GM18867 (cell line): ENCODE results near the gene ZNF664.

Experiments used
- ATAC-seq: cut with Tn5 transposase; IDR thresholded peaks from one replicate; pipeline ENCODE4 v1.9.1; 2021; ENCODE audit warnings: mild to moderate bottlenecking, moderate library complexity; ENCODE audit not compliant: unreplicated experiment

The ZNF664 gene

DNA sequence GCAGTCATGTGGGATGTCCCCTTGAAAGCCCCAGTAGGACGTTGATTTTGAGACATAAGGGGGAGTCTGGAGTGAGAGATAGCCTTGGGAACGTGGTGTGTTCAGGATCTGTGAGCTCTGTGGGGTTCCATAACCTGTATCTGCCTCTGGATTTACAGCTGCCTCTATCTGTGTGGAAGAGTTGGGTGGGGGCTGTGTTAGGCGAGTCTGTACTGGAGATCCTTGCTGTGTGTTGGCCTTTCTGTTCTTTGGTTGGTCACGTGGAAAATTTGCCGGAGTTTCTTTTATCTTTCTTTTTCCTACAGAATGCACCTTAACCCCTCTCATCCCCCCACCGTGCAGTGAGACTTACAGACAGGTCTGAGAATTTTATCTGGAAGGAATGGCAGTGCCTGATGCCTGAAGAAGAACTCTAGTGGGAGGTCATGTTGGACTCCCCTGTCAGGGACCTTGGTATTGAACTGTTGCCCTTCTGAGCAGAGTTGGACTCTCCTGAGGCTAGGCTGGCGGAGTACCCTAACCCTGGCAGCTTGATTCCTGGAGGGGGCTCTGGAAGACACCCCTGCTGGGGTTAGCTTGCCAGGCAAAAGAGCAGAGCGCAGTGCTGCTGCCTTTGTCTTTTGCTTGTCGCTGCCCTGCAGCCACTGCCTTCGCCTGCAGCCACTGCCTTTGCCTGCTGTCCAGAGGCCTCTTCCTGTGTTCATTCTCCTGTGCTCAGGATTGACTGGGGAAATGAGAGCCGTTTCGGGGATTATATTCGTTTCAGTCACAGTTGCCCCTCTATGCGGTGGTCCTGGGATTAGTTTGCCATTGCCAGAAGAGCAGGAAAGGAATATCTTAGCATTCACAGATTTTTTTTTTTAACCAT is 34.1 kb downstream of the ZNF664 start:
- ATAC-seq, result no peak

DNA sequence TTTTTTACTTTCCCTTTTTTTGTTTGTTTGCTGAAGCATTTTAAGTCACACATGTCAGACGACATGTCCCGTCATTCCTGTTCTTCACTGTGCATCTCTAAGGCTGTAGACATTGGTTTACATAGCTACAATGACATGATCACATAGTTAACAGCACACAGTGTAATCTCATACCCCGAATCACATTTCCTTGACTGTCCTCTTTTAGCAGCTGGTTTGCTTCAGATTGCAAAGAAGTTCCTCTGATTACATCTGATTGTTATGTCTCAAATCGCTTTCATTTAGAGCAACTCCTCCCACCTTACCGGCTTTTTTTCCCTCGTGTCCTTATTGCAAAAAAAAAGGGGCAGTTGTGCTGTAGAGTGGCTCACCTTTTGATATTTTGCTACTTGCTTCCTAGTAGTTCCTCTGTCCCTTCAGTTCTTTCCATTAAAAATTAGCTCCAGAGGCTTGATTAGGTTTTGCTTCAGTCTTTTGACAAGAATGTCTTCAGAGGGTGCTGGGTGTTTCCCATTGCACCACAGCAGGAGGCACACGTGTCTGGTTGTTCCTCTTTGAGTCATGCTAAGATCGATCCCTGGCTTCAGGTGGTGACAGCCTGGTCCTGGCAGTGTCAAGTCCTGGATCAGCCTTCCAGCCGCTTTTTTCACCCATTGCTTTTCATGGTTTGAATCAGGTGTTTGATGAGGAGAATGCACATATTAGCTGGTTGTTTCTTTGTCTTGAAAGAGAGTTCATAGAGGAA is 35.0 kb downstream of the ZNF664 start:
- no peak for ATAC-seq

DNA sequence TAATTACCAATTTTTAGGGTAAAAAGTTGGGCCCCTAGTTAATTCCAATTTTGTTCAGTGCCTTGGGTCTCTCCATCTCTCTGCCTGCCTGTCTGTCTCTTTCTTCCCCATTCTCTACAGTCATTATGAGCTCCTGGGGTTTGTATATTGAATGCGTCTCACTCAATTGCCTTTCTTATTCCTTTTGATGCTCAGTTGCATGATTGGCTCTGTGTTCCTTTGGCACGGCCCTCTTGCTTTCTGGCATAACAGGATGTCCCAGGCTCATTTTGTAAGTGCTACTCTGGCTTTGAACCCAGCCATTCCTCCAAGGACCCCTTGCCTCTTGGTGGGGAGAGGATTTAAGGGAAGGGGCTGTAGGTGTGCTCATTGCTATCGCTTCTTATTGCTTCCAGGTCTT is 35.6 kb downstream of the ZNF664 start:
- no peak for ATAC-seq

DNA sequence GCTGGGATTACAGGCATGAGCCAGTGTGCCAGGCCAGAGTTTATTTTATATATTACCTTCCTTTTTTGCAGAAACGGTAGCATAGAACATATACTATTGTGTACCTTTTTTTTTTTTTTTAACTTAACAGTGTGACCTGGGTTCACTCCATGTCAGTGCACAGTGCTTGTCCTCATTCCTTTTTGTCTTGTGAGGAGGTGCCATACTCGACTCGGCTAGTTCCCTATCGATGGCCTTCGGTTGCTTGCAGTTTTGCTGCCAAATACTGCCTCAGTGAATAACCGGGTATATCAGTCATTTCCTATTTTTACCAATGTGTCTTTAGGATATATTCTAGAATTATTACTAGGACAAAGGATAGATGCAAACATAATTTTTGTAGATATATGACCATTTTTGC is 36.8 kb downstream of the ZNF664 start:
- ATAC-seq, result no peak

DNA sequence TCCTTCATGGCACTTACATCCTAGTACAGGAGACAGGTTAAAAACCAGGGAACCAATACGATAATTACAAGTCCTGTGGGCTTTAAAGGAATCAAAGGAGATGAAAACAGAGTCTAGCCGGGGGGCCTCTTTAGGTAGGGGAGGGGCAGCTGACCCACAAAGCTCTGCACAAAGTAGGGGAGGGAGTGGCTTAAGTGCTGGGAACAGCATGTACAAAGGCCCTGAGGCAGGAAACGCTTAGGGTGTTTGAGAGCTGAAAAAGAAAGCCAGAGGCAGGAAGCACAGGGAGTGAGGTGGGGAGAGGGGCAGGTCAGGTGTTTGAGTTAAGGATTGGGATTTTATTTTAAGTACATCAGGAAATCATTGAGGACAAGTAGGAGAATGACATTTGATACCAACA is 37.7 kb downstream of the ZNF664 start:
- ATAC-seq, result no peak

DNA sequence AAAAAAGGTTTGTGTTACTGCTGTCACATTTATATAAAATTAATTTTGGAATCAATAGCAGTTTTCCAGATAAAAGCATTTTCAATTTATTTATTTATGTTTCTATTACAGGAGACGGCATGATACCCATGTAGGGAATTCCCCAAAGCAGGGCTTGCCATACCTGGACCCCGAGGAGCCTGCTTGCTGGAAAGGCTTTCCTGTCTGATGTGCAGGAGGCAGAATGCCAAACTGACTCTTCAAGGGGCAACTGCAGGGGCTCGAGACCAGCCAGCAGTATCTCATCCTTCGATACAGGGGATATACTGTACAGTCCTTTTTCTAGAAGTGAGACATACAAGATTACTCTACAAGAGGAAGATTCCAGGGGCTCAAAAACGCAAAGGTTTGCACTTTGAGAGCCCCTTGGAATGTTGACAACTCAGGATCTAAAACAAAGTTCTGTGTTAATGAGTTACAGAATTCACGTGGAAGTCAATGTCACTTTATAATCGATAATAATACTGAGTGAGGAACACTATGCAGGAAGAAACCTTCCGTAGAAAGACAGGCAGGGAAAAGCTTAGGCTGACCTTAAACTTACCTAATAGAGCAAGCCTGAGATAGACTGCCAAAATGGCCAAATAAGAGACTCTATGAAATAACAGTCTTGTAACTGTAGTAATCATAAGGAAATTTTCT is 38.6 kb downstream of the ZNF664 start:
- ATAC-seq, result no peak

DNA sequence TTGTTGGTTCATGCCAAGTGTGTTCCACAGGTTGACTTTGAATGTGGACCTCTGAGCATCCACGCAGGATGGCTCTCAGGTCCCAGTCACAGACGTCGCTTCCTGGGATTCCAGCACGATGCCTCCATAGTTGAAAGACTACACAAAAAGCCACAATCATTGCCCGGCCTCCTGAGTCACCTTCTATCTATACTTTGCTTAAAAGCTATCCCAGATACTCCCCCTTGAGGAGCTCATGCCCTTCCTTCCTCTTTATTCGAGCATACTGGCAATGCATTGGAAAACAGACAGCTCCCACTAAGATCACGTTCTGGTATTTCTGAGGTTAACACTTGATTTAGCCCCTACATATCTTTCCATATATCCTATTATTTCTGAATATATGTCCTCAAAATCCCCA is 40.1 kb downstream of the ZNF664 start:
- ATAC-seq, result no peak

DNA sequence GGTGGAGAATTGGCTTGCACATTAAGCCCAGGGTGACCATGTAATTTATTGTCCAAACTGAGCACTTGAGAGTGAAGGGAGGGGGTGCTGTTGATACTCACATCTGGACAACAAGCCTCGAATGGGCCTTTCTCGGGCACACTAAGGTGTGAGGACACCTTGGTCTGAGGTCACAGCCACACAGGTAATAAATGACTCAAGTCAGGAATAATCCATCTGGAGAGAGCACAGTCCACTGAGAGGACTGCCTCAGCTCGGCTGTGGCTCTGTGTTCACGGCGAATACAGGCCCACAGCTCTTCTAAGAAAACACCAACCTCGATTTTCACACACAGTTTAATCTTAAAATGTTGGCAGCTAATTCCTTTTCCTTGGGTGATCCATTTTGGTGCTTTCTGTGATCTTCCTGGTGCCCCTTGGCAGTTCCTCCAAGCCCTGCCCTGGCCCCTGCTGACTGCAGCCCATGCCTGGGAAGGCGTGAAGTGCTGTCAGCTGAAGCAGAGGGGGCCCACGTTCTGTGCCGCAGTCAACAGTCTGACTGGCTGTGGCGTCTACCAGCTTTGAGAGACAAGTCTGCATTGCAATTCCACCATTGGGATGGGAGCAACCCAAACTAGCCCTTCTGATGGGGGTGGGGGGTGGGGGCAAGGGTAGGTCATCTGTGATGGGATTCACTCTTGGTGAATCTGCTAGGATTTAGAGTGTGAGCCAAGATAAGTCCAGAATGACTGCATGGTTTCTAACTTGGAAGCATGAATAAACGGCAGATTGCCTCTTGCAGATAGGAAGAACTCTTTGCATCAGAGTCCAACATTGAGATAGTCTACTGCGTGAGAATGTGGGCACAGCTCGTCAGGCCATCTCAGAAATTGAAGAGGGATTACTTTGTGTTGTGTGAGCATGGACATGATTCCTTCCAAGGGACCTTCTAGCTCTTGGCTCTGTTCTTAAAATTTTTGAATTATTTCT is 42.8 kb downstream of the ZNF664 start:
- ATAC-seq, result no peak

DNA sequence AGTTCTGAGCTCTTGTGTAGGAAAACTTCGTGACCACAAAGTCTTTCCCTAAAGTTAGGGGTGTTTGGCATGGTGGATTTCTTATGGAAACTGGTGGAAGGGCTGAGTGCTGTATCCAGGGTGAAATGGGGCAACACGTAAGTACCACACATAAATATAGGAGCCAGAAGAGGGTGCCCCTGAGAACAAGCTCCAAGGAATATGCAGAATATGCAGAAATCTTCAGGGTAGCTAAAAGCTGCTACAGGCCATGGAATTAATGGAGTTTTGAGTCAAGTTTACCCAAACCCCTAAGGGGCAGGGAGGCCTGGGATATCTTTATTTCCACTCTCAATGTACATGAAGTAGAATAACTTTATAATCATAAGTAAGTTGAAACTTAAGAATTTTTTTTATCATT is 44.0 kb downstream of the ZNF664 start:
- ATAC-seq, result no peak

DNA sequence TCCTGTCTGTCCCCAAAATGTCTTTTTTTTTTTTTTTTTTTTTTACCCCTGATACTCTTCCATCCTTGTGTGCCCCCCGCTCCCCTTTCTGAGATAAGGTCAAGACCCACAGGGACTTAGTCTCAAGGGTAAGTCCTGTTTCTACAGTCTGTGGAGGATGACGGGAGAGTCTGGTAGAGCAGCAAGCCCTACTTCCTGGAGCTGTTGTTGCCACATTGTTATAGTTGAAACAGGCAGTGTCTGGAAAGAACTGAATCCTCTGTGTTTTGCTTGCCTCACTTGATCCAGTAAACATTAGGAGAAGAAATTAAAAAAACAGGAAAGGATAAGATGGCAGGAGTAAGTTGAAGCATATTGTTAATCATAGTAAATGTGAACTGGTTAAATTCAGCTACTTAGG is 45.5 kb downstream of the ZNF664 start:
- ATAC-seq, result no peak

DNA sequence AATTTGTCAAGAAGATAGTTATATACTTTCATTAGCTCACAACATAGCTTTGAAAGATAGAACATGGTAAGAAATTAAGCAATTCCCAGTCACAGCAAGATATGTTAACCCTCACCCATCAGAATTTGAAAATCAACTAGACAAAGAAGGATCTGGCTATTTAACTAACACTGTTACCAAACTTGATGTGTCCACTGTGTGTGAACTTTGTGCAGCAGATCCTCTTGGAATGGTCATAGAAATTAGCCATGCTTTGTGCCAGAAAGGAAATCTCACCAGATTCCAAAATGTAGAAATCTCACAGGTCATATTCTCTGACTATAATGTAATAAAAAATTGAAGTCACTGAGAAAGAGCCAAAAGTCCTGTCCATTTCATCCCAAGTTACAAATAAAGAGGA is 46.1 kb downstream of the ZNF664 start:
- ATAC-seq, result no peak

DNA sequence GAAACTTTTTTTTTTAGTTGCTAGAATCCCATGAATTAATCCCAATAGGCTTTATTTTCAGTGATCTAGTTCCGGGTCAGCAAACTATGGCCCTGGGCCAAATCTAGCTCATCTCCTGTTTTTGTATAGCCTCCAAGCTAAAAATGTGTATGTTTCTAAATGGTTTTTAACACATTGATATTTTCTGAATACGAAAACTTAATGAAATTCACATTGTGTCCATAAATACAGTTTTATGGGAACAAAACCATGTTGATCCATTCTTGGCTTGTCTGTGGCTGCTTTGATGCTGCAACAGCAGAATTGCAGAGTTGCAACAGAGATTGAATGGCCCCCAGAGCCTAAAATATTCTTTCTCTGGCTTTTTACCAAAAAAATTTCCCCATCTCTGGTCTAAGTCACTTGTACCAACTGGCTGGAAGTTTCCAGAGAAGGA is 47.5 kb downstream of the ZNF664 start:
- ATAC-seq, result no peak

DNA sequence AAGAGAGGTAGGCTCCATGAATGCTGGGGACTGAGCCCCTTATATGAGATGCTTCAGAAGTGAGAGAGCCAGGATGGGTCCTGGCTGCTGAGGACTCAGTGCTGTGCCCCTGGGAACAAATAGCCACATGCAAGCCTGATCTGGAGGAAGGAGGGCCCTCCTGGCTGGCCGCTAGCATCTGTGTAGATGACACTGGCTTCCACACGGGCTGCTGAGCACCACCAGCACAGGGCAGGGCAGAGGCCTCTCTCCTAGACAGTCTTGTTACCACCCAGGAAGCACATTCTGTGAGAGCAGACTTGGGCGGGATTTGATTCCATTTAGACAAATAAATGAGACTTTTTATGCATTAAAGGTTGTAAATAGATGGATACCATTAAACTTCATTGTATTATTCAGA is 48.0 kb downstream of the ZNF664 start:
- ATAC-seq, result no peak

DNA sequence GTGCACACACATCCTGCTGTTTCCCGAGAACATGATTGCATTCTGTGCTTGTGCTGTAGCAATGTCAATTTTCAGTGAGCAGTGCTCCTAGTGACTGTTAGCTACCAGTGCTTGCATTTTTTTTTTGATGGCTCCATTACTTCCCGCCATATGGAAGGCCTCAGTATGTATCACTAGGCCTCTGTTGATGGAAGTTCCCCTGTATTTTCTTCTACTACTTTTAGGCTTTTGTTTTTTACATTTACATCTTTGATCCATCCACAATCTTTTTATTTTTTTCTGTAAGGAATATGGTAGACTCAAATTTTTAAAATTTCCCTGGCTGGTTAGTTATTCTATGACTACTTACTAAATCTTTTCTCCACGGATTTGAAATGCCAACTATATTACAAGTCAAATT is 49.1 kb downstream of the ZNF664 start:
- ATAC-seq, result no peak

DNA sequence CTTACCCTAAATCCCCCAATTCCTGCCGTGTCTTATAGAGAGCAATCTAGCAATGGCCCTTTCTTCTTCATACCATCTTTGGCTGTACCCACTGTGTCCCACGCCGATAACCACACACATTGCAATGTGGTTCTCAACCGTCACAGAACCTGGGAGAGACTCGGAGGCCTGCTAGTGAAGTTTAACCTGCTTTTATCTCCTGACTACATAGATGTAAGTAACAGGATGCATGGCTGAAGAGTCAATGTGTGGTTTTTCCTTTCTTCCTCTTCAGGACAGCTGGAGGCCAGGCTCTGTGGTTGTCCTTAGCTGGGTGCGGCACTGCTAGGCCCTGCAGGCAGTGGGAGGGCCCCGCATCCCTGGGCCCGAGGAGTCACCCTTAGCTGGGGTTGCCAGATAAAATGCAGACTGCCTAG is 51.3 kb downstream of the ZNF664 start:
- ATAC-seq, result no peak

DNA sequence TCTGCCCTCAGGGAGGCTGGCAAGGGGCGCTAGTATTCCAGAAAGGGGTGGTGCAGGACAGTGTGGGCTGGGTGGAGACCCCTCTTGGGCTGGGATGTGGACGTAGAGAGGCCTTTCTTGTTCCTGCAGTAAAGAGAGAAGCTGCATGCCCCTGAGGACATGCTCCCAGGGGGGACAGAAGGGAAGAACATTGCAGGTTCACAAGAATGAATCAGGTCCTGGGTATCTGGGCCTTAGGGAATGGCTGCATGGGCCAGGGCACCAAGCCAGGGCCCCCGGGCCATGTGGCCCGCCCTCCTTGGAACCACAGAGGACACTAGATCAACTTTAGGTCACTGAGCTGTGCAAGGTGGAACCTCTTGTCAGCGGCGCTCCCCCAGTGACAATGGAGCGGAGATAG is 51.8 kb downstream of the ZNF664 start:
- ATAC-seq, result no peak

DNA sequence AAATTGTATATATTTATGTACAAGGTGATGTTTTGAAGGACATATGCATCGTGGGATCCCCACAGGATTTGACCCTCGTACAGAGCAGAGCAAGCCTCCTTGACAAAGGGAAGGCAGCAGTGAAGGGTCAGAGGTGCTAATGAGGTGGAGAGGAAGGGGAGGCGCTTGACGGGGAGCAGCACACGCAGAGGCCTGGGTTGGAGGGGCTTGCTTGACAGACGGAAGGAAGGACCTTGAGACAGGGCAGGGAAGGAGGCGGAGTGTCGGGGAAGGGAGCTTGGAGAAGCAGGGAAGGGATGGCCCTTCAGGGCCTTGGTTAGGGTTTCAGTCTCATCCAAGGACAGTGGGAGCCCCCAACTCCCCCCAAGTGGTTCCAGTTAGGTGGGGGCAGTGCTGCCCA is 52.6 kb downstream of the ZNF664 start:
- no peak for ATAC-seq

DNA sequence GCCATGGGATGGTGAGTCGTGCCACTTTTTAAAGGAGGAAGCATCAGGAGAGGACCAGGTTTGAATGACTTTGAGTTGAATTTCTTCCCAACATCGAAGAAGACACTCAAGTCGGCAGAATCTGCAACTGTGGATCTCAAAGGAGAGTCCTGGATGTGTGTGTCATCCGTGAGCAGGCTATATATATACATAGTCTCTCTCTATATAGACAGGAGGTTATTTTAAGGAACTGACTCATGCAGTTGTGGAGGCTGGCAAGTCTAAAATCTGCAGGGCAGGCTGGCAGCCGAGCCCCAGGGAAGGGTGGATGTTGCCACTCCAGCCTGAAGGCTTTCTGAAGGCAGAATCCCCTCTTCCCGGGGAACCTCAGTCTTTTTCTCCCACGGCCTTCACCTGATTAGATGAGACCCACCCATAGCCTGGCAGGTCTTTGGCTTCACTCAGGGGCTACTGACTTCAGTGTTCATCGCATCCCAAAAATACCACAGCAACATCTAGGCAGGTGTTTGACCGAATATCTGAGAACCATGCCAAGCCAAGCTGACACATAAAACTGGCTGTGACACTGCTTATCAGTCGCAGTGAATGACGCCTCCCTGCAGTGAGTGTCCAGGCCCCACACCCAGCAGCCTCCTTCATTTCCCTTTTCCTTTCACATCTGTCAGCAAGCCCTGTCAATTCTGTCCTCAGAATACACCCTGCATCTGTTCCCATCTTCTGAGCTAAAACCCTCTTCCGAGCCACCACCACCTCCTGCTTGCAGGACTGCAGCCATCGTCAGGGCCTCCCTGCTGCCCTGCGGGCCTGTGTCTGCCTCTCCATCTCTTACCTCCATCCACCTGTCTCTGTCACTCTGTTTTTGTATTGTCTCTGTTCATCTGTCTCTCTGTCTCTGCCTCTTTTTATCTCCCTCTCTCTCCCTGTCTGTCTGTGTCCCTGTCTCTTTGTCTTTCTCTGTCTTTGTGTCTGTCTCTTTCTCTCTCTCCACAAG is 54.0 kb downstream of the ZNF664 start:
- no peak for ATAC-seq

DNA sequence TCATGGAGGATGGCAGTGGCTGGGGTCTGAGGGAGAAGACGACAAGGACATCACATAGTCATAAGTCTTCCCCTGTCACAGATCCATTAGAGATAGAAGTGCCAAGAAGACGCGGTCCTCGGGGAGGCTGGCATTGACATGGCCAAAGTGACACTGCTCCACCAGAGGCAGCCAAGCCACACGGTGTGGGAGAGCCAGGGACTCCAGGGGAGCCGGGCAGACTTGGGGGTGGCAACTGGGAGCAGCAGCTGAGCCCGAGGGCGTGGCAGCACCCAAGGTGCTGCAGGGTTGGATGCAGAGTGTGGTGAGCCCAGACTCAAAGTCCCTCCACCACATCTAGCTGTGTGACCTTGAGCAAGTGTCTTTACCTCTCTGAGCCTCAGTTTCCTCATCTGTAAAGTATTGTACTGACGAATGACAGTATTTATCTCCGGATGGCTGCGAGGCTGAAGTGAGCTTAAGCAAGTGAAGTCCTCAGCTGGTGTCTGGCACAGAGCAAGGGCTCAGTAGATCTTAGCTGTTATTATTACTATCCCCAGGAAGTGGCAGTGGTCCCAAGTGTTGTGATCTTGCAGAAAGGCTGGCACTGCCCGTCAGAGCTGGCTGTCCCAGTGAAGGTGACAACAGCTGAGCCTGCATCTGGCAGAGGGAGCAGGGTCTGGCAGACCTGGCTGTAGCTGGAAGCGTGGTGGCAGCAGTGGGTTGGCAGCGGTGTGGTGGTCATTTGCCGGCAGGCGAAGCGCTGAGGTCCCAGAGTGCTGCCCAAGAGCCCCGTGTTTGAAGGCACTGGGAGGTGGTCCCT is 54.9 kb downstream of the ZNF664 start:
- ATAC-seq, result no peak
